ENCODE measurements around the gene DOCK1.
"Not testable (repeated sequence)": the region's sequence is repeated elsewhere in the genome, so short reads cannot be mapped to it uniquely, and the experiment has no call there.

The DOCK1 gene

GRCh38 chr10:126893206-126893605 lies 12.0 kb upstream of the DOCK1 start:
- Histone ChIP-seq H2AFZ (no peak overlapping the region), H3K36me3 (ENCODE audit: control insufficient read depth, insufficient read depth, low read length) (no peaks in the 10 kb centered on the region), H3K9me3 (ENCODE audit: control insufficient read depth, low read length) (no peaks in the 10 kb centered on the region), H3K4me1 (no peaks in the 10 kb centered on the region), H3K27ac (no peak overlapping the region), H3K27me3 (ENCODE audit: control insufficient read depth, insufficient read depth, low read length) (no peaks in the 10 kb centered on the region), H3K4me3 (ENCODE audit: low read depth, low read length) (no peak overlapping the region), H3K79me2 (no peaks in the 10 kb centered on the region), H3K4me2 (ENCODE audit: low read length) (no peak overlapping the region), H3K9ac (no peak overlapping the region)
- TF ChIP-seq CTCF (IDR thresholded peaks at IDR 0.05): no peak

- Histone ChIP-seq H3K4me2 (ENCODE audit: low read length) (no peak overlapping the region), H3K27me3 (ENCODE audit: control insufficient read depth, insufficient read depth, low read length) (no peaks in the 10 kb centered on the region), H3K9me3 (ENCODE audit: control insufficient read depth, low read length) (no peaks in the 10 kb centered on the region), H3K36me3 (ENCODE audit: control insufficient read depth, insufficient read depth, low read length) (no peaks in the 10 kb centered on the region), H3K79me2 (no peaks in the 10 kb centered on the region), H3K4me1 (no peaks in the 10 kb centered on the region), H3K4me3 (ENCODE audit: low read depth, low read length) (no peak overlapping the region), H3K27ac (no peak overlapping the region), H3K9ac (no peak overlapping the region), H2AFZ (no peak overlapping the region)
- no peak for TF ChIP-seq CTCF (IDR thresholded peaks at IDR 0.05)
Observed at GRCh38 chr10:126893841-126894240, 11.4 kb upstream of the DOCK1 start.

- Histone ChIP-seq H3K9me3 (ENCODE audit: control insufficient read depth, low read length) (no peaks in the 10 kb centered on the region), H2AFZ (no peak overlapping the region), H3K27me3 (ENCODE audit: control insufficient read depth, insufficient read depth, low read length) (no peaks in the 10 kb centered on the region), H3K4me1 (no peaks in the 10 kb centered on the region), H3K27ac (no peak overlapping the region), H3K4me2 (ENCODE audit: low read length) (no peak overlapping the region), H3K36me3 (ENCODE audit: control insufficient read depth, insufficient read depth, low read length) (no peaks in the 10 kb centered on the region), H3K9ac (no peak overlapping the region), H3K79me2 (no peaks in the 10 kb centered on the region), H3K4me3 (ENCODE audit: low read depth, low read length) (no peak overlapping the region)
- TF ChIP-seq CTCF (IDR thresholded peaks at IDR 0.05): no peak
Observed at GRCh38 chr10:126895214-126895781, 9.9 kb upstream of the DOCK1 start.

- no peak for TF ChIP-seq CTCF (IDR thresholded peaks at IDR 0.05)
- Histone ChIP-seq H3K27ac (no peak overlapping the region), H2AFZ (no peak overlapping the region), H3K4me3 (ENCODE audit: low read depth, low read length) (no peak overlapping the region), H3K4me1 (no peaks in the 10 kb centered on the region), H3K27me3 (ENCODE audit: control insufficient read depth, insufficient read depth, low read length) (no peaks in the 10 kb centered on the region), H3K9me3 (ENCODE audit: control insufficient read depth, low read length) (no peaks in the 10 kb centered on the region), H3K9ac (no peak overlapping the region), H3K36me3 (ENCODE audit: control insufficient read depth, insufficient read depth, low read length) (no peaks in the 10 kb centered on the region), H3K4me2 (ENCODE audit: low read length) (no peak overlapping the region), H3K79me2 (no peaks in the 10 kb centered on the region)
Observed at GRCh38 chr10:126898460-126898859, 6.8 kb upstream of the DOCK1 start.

- not testable (repeated sequence) for H3K4me3 ChIP-seq (ENCODE audit: low read depth, low read length); H3K79me2 ChIP-seq; H3K9me3 ChIP-seq (ENCODE audit: control insufficient read depth, low read length); H3K36me3 ChIP-seq (ENCODE audit: control insufficient read depth, insufficient read depth, low read length); H3K4me2 ChIP-seq (ENCODE audit: low read length); H3K9ac ChIP-seq; H2AFZ ChIP-seq; H3K27me3 ChIP-seq (ENCODE audit: control insufficient read depth, insufficient read depth, low read length); H3K27ac ChIP-seq; H3K4me1 ChIP-seq
Observed at GRCh38 chr10:126899529-126899928, 5.7 kb upstream of the DOCK1 start.

Measured in parathyroid adenoma (tissue), 2 donors.